Endothelial cell of umbilical vein (primary cell): ENCODE results near the gene ALDOC. TPM values are rescaled to one million over a fixed set of nuclear protein-coding genes. Genes with fewer than 3 reads are reported as not detected.

Experiments
- BruUV-seq: library from RNA; stranded (reverse); fragments of 400-500 nt; replicated peaks from 2 replicates; lab custom pipeline; 2021; lab: Mats Ljungman, UMichigan
- CTCF ChIA-PET: fragments of 300-600, 350-600 bp; sonication (Branson Sonifier 250); formaldehyde crosslinking; loops from one replicate; lab custom pipeline; 2021; ENCODE audit warnings: antibody characterized with exemption, inconsistent platforms; lab: Charles Lee
- POLR2A ChIA-PET: fragments of 300-600, 350-600 bp; sonication (Branson Sonifier 250); formaldehyde crosslinking; loops from one replicate; lab custom pipeline; 2021; ENCODE audit warnings: antibody characterized with exemption, inconsistent platforms; lab: Charles Lee
- DNase-seq: peaks from one replicate; pipeline ENCODE4 v3.0.0-alpha.2; 2011; ENCODE audit warnings: low read depth, low spot score
- FAIRE-seq: peaks from 2 replicates; lab custom pipeline; 2011; peaks lifted over from hg19 to GRCh38; lab: Jason Lieb, UNC
- H2AFZ ChIP-seq: 2 replicates; pipeline ENCODE4 v1.6.0; 2012; ENCODE audit warnings: low read depth, low read length, control low read depth, inconsistent platforms
- H3K27ac ChIP-seq: 2 replicates; pipeline ENCODE4 v1.5.1; 2011; ENCODE audit warnings: low read depth, mild to moderate bottlenecking, control low read depth, low read length, moderate library complexity; ENCODE audit not compliant: insufficient read depth
- H3K27me3 ChIP-seq, 2 experiments: 2 replicates each; pipeline versions ENCODE4 v1.6.0 to v1.6.1; 2011; ENCODE audit warnings: low read length in 2 of 2, mixed read lengths in 1 of 2; ENCODE audit not compliant: control insufficient read depth in 2 of 2, insufficient read depth in 2 of 2
- H3K36me3 ChIP-seq, 2 experiments: 2 replicates in 1 of 2; 3 replicates in 1 of 2; pipeline ENCODE4 v1.5.1; 2011; ENCODE audit warnings: low read length in 2 of 2, mild to moderate bottlenecking in 1 of 2, moderate library complexity in 1 of 2; ENCODE audit not compliant: control insufficient read depth in 2 of 2, insufficient read depth in 2 of 2; ENCODE audit errors: extremely low read depth in 1 of 2
- H3K4me1 ChIP-seq: 3 replicates; pipeline ENCODE4 v1.5.1; 2011; ENCODE audit warnings: mild to moderate bottlenecking, low read length; ENCODE audit not compliant: control insufficient read depth, insufficient read depth; ENCODE audit errors: extremely low read depth
- H3K4me2 ChIP-seq: 2 replicates; pipeline ENCODE4 v1.6.1; 2011; ENCODE audit warnings: low read length, control low read depth, mixed read lengths; ENCODE audit not compliant: insufficient read depth
- H3K4me3 ChIP-seq, 3 experiments: fragments of 200-600 bp in 1 of 3; sonication (generic), shearing (Covaris generic) in 1 of 3; replicated peaks in 1 of 3; 2 replicates each; pipeline ENCODE4 v1.5.1; 2011 to 2016; ENCODE audit warnings: control low read depth in 3 of 3, low read length in 3 of 3, mild to moderate bottlenecking in 2 of 3, inconsistent platforms in 1 of 3, low read depth in 1 of 3, moderate library complexity in 1 of 3; ENCODE audit not compliant: insufficient read depth in 1 of 3
- H3K79me2 ChIP-seq: 2 replicates; pipeline ENCODE4 v1.6.0; 2012; ENCODE audit warnings: low read length, inconsistent platforms; ENCODE audit not compliant: control insufficient read depth, insufficient read depth
- H3K9ac ChIP-seq: replicated peaks from 2 replicates; pipeline ENCODE3; 2011; ENCODE audit warnings: low read length, control low read depth; ENCODE audit not compliant: insufficient read depth; ENCODE audit errors: extremely low read depth
- H3K9me1 ChIP-seq: replicated peaks from 3 replicates; pipeline ENCODE4 v1.6.0; 2011; ENCODE audit warnings: mild to moderate bottlenecking, low read length; ENCODE audit not compliant: control insufficient read depth, insufficient read depth; ENCODE audit errors: extremely low read depth
- H3K9me3 ChIP-seq: replicated peaks from 2 replicates; pipeline ENCODE4 v1.5.1; 2012; ENCODE audit warnings: low read length, inconsistent platforms; ENCODE audit not compliant: control insufficient read depth, insufficient read depth
- H4K20me1 ChIP-seq: replicated peaks from 2 replicates; pipeline ENCODE3; 2011; ENCODE audit warnings: mild to moderate bottlenecking, low read length; ENCODE audit not compliant: control insufficient read depth, insufficient read depth; ENCODE audit errors: extremely low read depth
- CTCF ChIP-seq, 2 donors: IDR thresholded peaks; 1 replicate in 1 of 2; 2 replicates in 1 of 2; pipeline ENCODE4 v1.5.1; 2011; ENCODE audit warnings: low read length in 2 of 2, mild to moderate bottlenecking in 2 of 2, moderate library complexity in 2 of 2, control low read depth in 1 of 2, inconsistent platforms in 1 of 2, low read depth in 1 of 2; ENCODE audit not compliant: insufficient read depth in 1 of 2; ENCODE audit errors: extremely low read depth in 1 of 2
- EZH2 ChIP-seq: IDR thresholded peaks from 2 replicates; pipeline ENCODE4 v1.6.1; 2012; ENCODE audit warnings: borderline replicate concordance, low read depth, mild to moderate bottlenecking, moderate library complexity, low read length, inconsistent platforms; ENCODE audit not compliant: severe bottlenecking
- FOS ChIP-seq: IDR thresholded peaks from 2 replicates; pipeline ENCODE4 v1.6.1; 2011; ENCODE audit warnings: mild to moderate bottlenecking, low read length, moderate library complexity, borderline replicate concordance; ENCODE audit not compliant: insufficient read depth
- GATA2 ChIP-seq: IDR thresholded peaks from 2 replicates; pipeline ENCODE4 v1.7.0; 2011; ENCODE audit warnings: low read depth, mild to moderate bottlenecking, moderate library complexity, mixed read lengths, low read length; ENCODE audit not compliant: insufficient read length, insufficient read depth
- JUN ChIP-seq: IDR thresholded peaks from 2 replicates; pipeline ENCODE4 v1.6.1; 2011; ENCODE audit warnings: borderline replicate concordance, low read depth; ENCODE audit not compliant: insufficient read length, insufficient read depth
- MYC ChIP-seq: IDR thresholded peaks from one replicate; pipeline ENCODE4 v1.6.1; 2011; ENCODE audit warnings: mild to moderate bottlenecking, low read depth, low read length
- POLR2A ChIP-seq: IDR thresholded peaks from 2 replicates; pipeline ENCODE4 v1.6.1; 2012; ENCODE audit warnings: low read depth, mild to moderate bottlenecking, control low read depth, low read length
- POLR2AphosphoS5 ChIP-seq: IDR thresholded peaks from 2 replicates; pipeline ENCODE4 v1.6.1; 2012; ENCODE audit warnings: low read depth, mild to moderate bottlenecking, control low read depth, low read length, moderate library complexity; ENCODE audit not compliant: insufficient read depth
- dilution Hi-C: fragments of 300-500 bp; cut with MboI; formaldehyde crosslinking; loops from one replicate; pipeline ENCODE4 v1.15.0; 2019; ENCODE audit warnings: low sequenced_read_pairs; ENCODE audit not compliant: extremely low pct_ligation_motif_present
- intact Hi-C: fragments of 100-400 bp; cut with micrococcal nuclease; formaldehyde crosslinking; loops from one replicate; pipeline ENCODE4 v1.10.0; 2022
- polyA plus RNA-seq, 4 experiments: library from polyadenylated mRNA; depleted of rRNA in 3 of 4; stranded (reverse) in 3 of 4; unstranded in 1 of 4; fragments of >200 nt; gene quantifications; 2 replicates each; pipeline versions ENCODE4 v1.2.1 to v1.2.3, GENCODE V29; 2011 to 2012; ENCODE audit warnings: missing spikeins in 1 of 4
- total RNA-seq: library from RNA; stranded (reverse); gene quantifications from 2 replicates; pipeline ENCODE4 v1.2.3, GENCODE V29; 2021
- TF ChIP-seq, protein P1 (sequence below): IDR thresholded peaks from 2 replicates; pipeline ENCODE4 v1.6.1; 2011; ENCODE audit not compliant: insufficient read depth, insufficient read length

ALDOC gene
- total and polyA plus RNA-seq, 2 donors (not counting 3 experiments of a cell fraction or from before 2014, with no cell fraction given) = 7.2 to 18.9 TPM

GRCh38 chr17:28585851-28586250 is 9.2 kb upstream of the ALDOC start:
- TF ChIP-seq CTCF (IDR thresholded peaks at IDR 0.05; ENCODE audit: extremely low read depth in 1 of 2, insufficient read depth in 1 of 2, low read depth in 1 of 2, low read length in 2 of 2) = no peak
- TF ChIP-seq MYC = no peak
- TF ChIP-seq, protein P1, sequence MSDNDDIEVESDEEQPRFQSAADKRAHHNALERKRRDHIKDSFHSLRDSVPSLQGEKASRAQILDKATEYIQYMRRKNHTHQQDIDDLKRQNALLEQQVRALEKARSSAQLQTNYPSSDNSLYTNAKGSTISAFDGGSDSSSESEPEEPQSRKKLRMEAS = no peak
- TF ChIP-seq GATA2 = no peak
- TF ChIP-seq POLR2A = no peak
- no peak for TF ChIP-seq POLR2AphosphoS5
- TF ChIP-seq FOS = no peak
- no peak for TF ChIP-seq EZH2
- no peak for TF ChIP-seq JUN
- Histone ChIP-seq H3K9me1 (no peaks in the 10 kb centered on the region), H3K4me3 (no peak overlapping the region), H3K79me2 (peaks cover 5% of the 10 kb centered on the region), H3K27ac (no peak overlapping the region), H4K20me1 (no peaks in the 10 kb centered on the region), H2AFZ (no peak overlapping the region), H3K4me1 (no peaks in the 10 kb centered on the region), H3K36me3 (peaks cover 16 to 29% of the 10 kb centered on the region in 2 experiments), H3K9ac (no peak overlapping the region), H3K27me3 (no peaks in the 10 kb centered on the region), H3K4me2 (no peak overlapping the region), H3K9me3 (no peaks in the 10 kb centered on the region)
- BruUV-seq = no TSS peak
- intact Hi-C loops (no loop called here), dilution Hi-C loops (no loop called here)
- CTCF ChIA-PET = no interaction called here
- POLR2A ChIA-PET = no interaction called here
- FAIRE-seq (no peak), DNase-seq (no peak)
